G401 (cell line): ENCODE results near the gene ATG10. TPM values are rescaled to one million over a fixed set of nuclear protein-coding genes. Genes with fewer than 3 reads are reported as not detected.
"Not testable (repeated sequence)": the region's sequence is repeated elsewhere in the genome, so short reads cannot be mapped to it uniquely, and the experiment has no call there.

Source experiments
- DNase-seq: peaks from one replicate; pipeline ENCODE4 v3.0.0-alpha.2; 2015; ENCODE audit warnings: low spot score
- in situ Hi-C: cut with HindIII; loops from 2 replicates; pipeline ENCODE4 v1.10.0; 2016; ENCODE audit warnings: low sequenced_read_pairs, mixed read lengths
- total RNA-seq: library from RNA; depleted of rRNA; stranded (reverse); fragments of >200 nt; shearing (Covaris generic); gene quantifications from 2 replicates; pipeline ENCODE4 v1.2.3, GENCODE V29; 2014

Gene ATG10
- total RNA-seq, 1 experiment from 2014 or later: 16.1 TPM

- DNase-seq: peak; percentile 41
- in situ Hi-C loops: no loop called here
Observed at GRCh38 chr5:82105457-82105856, 133.6 kb downstream of the ATG10 start.

- peak; percentile 84 for DNase-seq
- in situ Hi-C loops: no loop called here
Observed at GRCh38 chr5:82106207-82106606, 134.4 kb downstream of the ATG10 start.

GRCh38 chr5:82106756-82107155 lies 134.9 kb downstream of the ATG10 start:
- in situ Hi-C loops: no loop called here
- DNase-seq: peak; percentile 46

- in situ Hi-C loops: no loop called here
- peak; percentile 69 for DNase-seq
Observed at GRCh38 chr5:82107267-82107666, 135.4 kb downstream of the ATG10 start.

- in situ Hi-C loops: no loop called here
- no peak for DNase-seq
Observed at GRCh38 chr5:82109013-82109412, 137.2 kb downstream of the ATG10 start.

GRCh38 chr5:82109915-82110314 lies 138.1 kb downstream of the ATG10 start:
- DNase-seq, in situ Hi-C loops: not testable (repeated sequence)

GRCh38 chr5:82111191-82111590 lies 139.4 kb downstream of the ATG10 start:
- no peak for DNase-seq
- in situ Hi-C loops: no loop called here

DNA sequence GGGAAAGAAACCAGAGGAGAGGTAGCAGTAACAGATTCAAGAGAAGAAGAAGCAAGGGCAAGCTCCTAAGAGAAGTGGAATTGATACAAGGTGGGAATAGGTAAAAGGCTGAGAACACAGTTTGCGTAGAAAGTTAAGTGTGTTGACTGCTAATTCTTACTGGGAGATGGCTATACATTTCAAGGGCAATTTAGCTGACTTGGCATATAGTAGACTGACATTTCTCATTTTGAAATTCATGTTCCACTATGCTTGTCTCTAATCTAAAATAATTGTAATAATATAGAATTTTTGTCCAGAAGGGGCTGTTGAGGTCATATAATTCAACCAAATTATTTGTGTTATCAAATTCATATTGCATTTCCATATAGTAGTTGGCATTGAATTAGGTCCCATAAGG lies 144.0 kb downstream of the ATG10 start:
- in situ Hi-C loops: no loop called here
- DNase-seq: no peak

- in situ Hi-C loops: no loop called here
- DNase-seq: no peak
Observed at GRCh38 chr5:82119889-82120288, 148.1 kb downstream of the ATG10 start.

- in situ Hi-C loops: no loop called here
- DNase-seq: no peak
Observed at GRCh38 chr5:82129723-82130285, 158.0 kb downstream of the ATG10 start.

GRCh38 chr5:82130602-82131001 lies 158.8 kb downstream of the ATG10 start:
- no peak for DNase-seq
- in situ Hi-C loops: no loop called here

DNA sequence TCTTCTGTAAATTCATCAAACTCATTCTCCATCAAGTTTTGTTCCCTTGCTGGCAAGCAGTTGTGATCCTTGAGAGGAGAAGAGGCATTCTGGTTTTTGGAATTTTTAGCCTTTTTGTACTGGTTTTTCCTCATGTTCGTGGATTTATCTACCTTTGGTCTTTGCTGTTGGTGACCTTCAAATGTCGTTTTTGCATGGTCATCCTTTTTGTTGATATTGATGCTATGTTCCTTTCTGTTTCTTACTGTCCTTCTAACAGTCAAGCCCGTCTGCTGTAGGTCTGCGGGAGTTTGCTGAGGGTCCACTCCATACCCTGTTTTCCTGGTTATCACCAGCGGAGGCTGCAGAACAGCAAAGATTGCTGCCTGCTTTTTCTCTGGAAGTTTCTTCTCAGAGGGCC lies 165.4 kb downstream of the ATG10 start:
- in situ Hi-C loops: no loop called here
- DNase-seq: no peak

- DNase-seq, in situ Hi-C loops: not testable (repeated sequence)
Observed at GRCh38 chr5:82139837-82140236, 168.0 kb downstream of the ATG10 start.

- in situ Hi-C loops: no loop called here
- DNase-seq: no peak
Observed at GRCh38 chr5:82142217-82142841, 170.5 kb downstream of the ATG10 start.

GRCh38 chr5:82142928-82143577 lies 171.2 kb downstream of the ATG10 start:
- DNase-seq: no peak
- in situ Hi-C loops: no loop called here

- DNase-seq: no peak
- in situ Hi-C loops: no loop called here
Observed at GRCh38 chr5:82147860-82148573, 176.2 kb downstream of the ATG10 start.

DNA sequence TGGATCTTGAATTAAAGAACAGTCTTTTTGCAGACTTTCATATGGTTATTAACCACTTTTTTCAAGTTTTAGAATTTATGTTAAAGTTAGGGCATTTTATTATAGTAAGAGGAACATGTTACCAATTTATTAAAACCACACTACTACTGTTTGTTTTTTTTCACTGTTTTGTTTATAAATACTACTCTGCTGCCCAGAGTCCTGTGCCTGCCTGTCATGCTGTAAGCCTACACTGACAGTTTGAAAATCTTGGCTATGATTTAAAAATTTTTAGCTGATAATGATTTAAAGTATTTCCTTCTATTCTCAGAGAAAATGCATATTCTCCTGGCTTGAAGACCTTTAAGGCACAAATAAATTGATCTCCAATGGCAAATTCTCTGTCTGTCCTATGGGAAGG lies 177.6 kb downstream of the ATG10 start:
- DNase-seq: no peak
- in situ Hi-C loops: no loop called here

GRCh38 chr5:82150559-82150958 lies 178.7 kb downstream of the ATG10 start:
- in situ Hi-C loops: no loop called here

GRCh38 chr5:82151204-82151603 lies 179.4 kb downstream of the ATG10 start:
- in situ Hi-C loops: no loop called here
- no peak for DNase-seq

More at GRCh38 chr5:82150559-82150958, 178.7 kb downstream of the ATG10 start:
- DNase-seq: no peak

GRCh38 chr5:82151662-82152061 lies 179.8 kb downstream of the ATG10 start:
- in situ Hi-C loops: no loop called here

More at GRCh38 chr5:82151662-82152061, 179.8 kb downstream of the ATG10 start:
- DNase-seq: no peak
